ENCODE results near the gene KIRREL3.

KIRREL3 gene

GRCh38 chr11:127042445-127042844 lies 41.9 kb upstream of the KIRREL3 start:
- Histone ChIP-seq H3K4me1 (ENCODE audit: low read length) (no peaks in the 10 kb centered on the region), H4K20me1 (ENCODE audit: insufficient read depth, low read length) (no peaks in the 10 kb centered on the region), H3K36me3 (replicated peaks; ENCODE audit: low read depth, low read length) (no peaks in the 10 kb centered on the region), H3K27ac (ENCODE audit: low read length) (no peak overlapping the region), H3K4me3 (ENCODE audit: low read length) (no peak overlapping the region), H2AFZ (ENCODE audit: low read depth, low read length) (no peak overlapping the region), H3K4me2 (ENCODE audit: low read length) (no peak overlapping the region), H3K79me2 (ENCODE audit: low read length) (no peaks in the 10 kb centered on the region), H3K27me3 (ENCODE audit: low read depth, low read length) (no peaks in the 10 kb centered on the region), H3K9me3 (ENCODE audit: insufficient read depth, low read length) (no peaks in the 10 kb centered on the region), H3K9ac (ENCODE audit: low read length) (no peak overlapping the region)
- TF ChIP-seq CTCF (IDR thresholded peaks at IDR 0.05; ENCODE audit: low read depth, low read length) (no peak), EZH2phosphoT487 (IDR thresholded peaks at IDR 0.05; ENCODE audit: low read depth) (no peak)

- no peaks in the 10 kb centered on the region for H3K9me3 ChIP-seq (ENCODE audit: insufficient read depth, low read length)
Measured at GRCh38 chr11:127039591-127039990, 39.0 kb upstream of the KIRREL3 start.

GRCh38 chr11:127037596-127037995 lies 37.0 kb upstream of the KIRREL3 start:
- Histone ChIP-seq H4K20me1 (ENCODE audit: insufficient read depth, low read length) (no peaks in the 10 kb centered on the region), H2AFZ (ENCODE audit: low read depth, low read length) (no peak overlapping the region), H3K4me3 (ENCODE audit: low read length) (no peak overlapping the region), H3K27me3 (ENCODE audit: low read depth, low read length) (no peaks in the 10 kb centered on the region), H3K36me3 (replicated peaks; ENCODE audit: low read depth, low read length) (no peaks in the 10 kb centered on the region), H3K9me3 (ENCODE audit: insufficient read depth, low read length) (no peaks in the 10 kb centered on the region), H3K27ac (ENCODE audit: low read length) (no peak overlapping the region), H3K4me2 (ENCODE audit: low read length) (no peak overlapping the region), H3K4me1 (ENCODE audit: low read length) (no peaks in the 10 kb centered on the region), H3K79me2 (ENCODE audit: low read length) (no peaks in the 10 kb centered on the region), H3K9ac (ENCODE audit: low read length) (no peak overlapping the region)
- TF ChIP-seq CTCF (IDR thresholded peaks at IDR 0.05; ENCODE audit: low read depth, low read length) (no peak), EZH2phosphoT487 (IDR thresholded peaks at IDR 0.05; ENCODE audit: low read depth) (no peak)

More at GRCh38 chr11:127039591-127039990, 39.0 kb upstream of the KIRREL3 start:
- H2AFZ ChIP-seq (ENCODE audit: low read depth, low read length) = no peak overlapping the region
- no peak for TF ChIP-seq EZH2phosphoT487 (IDR thresholded peaks at IDR 0.05; ENCODE audit: low read depth)
- TF ChIP-seq CTCF (IDR thresholded peaks at IDR 0.05; ENCODE audit: low read depth, low read length) = no peak
- H3K4me2 ChIP-seq (ENCODE audit: low read length) = no peak overlapping the region
- H3K27me3 ChIP-seq (ENCODE audit: low read depth, low read length) = no peaks in the 10 kb centered on the region
- no peak overlapping the region for H3K4me3 ChIP-seq (ENCODE audit: low read length)
- H3K79me2 ChIP-seq (ENCODE audit: low read length) = no peaks in the 10 kb centered on the region
- no peaks in the 10 kb centered on the region for H3K36me3 ChIP-seq (replicated peaks; ENCODE audit: low read depth, low read length)
- H3K27ac ChIP-seq (ENCODE audit: low read length) = no peak overlapping the region
- no peaks in the 10 kb centered on the region for H4K20me1 ChIP-seq (ENCODE audit: insufficient read depth, low read length)
- H3K4me1 ChIP-seq (ENCODE audit: low read length) = no peaks in the 10 kb centered on the region
- no peak overlapping the region for H3K9ac ChIP-seq (ENCODE audit: low read length)

- no peaks in the 10 kb centered on the region for H3K9me3 ChIP-seq (ENCODE audit: insufficient read depth, low read length)
- no peaks in the 10 kb centered on the region for H3K4me1 ChIP-seq (ENCODE audit: low read length)
- no peaks in the 10 kb centered on the region for H3K36me3 ChIP-seq (replicated peaks; ENCODE audit: low read depth, low read length)
- no peaks in the 10 kb centered on the region for H3K79me2 ChIP-seq (ENCODE audit: low read length)
- no peak overlapping the region for H3K4me2 ChIP-seq (ENCODE audit: low read length)
- H4K20me1 ChIP-seq (ENCODE audit: insufficient read depth, low read length) = no peaks in the 10 kb centered on the region
- no peaks in the 10 kb centered on the region for H3K27me3 ChIP-seq (ENCODE audit: low read depth, low read length)
- no peak overlapping the region for H3K4me3 ChIP-seq (ENCODE audit: low read length)
- TF ChIP-seq CTCF (IDR thresholded peaks at IDR 0.05; ENCODE audit: low read depth, low read length) (no peak), EZH2phosphoT487 (IDR thresholded peaks at IDR 0.05; ENCODE audit: low read depth) (no peak)
- no peak overlapping the region for H2AFZ ChIP-seq (ENCODE audit: low read depth, low read length)
- no peak overlapping the region for H3K9ac ChIP-seq (ENCODE audit: low read length)
- H3K27ac ChIP-seq (ENCODE audit: low read length) = no peak overlapping the region
Measured at GRCh38 chr11:127037001-127037400, 36.4 kb upstream of the KIRREL3 start.
